Immature natural killer cell (primary cell): ENCODE data around the gene KXD1. TPM values are rescaled to one million over a fixed set of nuclear protein-coding genes. Genes with fewer than 3 reads are reported as not detected.

Experiments
- DNase-seq, 3 donors: peaks; one replicate each; pipeline ENCODE4 v3.0.0; 2022; ENCODE audit warnings: mixed read lengths in 1 of 3
- H3K27ac Mint-ChIP-seq, 6 donors: one replicate each; pipeline ENCODE4 v1.8.0; 2020; ENCODE audit warnings: mixed read lengths in 6 of 6, mild to moderate bottlenecking in 5 of 6, inconsistent platforms in 4 of 6, moderate library complexity in 3 of 6
- H3K27me3 Mint-ChIP-seq, 3 donors: one replicate each; pipeline ENCODE4 v1.8.0; 2020 to 2021; ENCODE audit warnings: low read depth in 3 of 3, mild to moderate bottlenecking in 3 of 3, mixed read lengths in 3 of 3, moderate library complexity in 3 of 3, inconsistent platforms in 1 of 3
- H3K36me3 Mint-ChIP-seq, 3 donors: one replicate each; pipeline ENCODE4 v1.8.0; 2020; ENCODE audit warnings: mixed read lengths in 3 of 3, inconsistent platforms in 2 of 3, mild to moderate bottlenecking in 2 of 3
- H3K4me1 Mint-ChIP-seq, 2 donors: one replicate each; pipeline ENCODE4 v1.8.0; 2020; ENCODE audit warnings: inconsistent platforms in 2 of 2, mild to moderate bottlenecking in 2 of 2, mixed read lengths in 2 of 2, moderate library complexity in 1 of 2
- H3K4me3 Mint-ChIP-seq, 5 donors: one replicate each; pipeline ENCODE4 v1.8.0; 2020; ENCODE audit warnings: mild to moderate bottlenecking in 5 of 5, mixed read lengths in 5 of 5, inconsistent platforms in 3 of 5, moderate library complexity in 3 of 5
- H3K9me3 Mint-ChIP-seq, 6 donors: one replicate each; pipeline ENCODE4 v1.8.0; 2020; ENCODE audit warnings: mild to moderate bottlenecking in 6 of 6, mixed read lengths in 6 of 6, inconsistent platforms in 4 of 6, moderate library complexity in 3 of 6
- polyA plus RNA-seq, 3 donors: library from polyadenylated mRNA; unstranded; fragments of 300-500 nt; fragmentation: Illumina TruSeq; gene quantifications; one replicate each; pipeline ENCODE4 v1.2.3, GENCODE V29; 2021

The KXD1 gene
- polyA plus RNA-seq, 3 donors from 2014 or later: 85.9 to 134 (median 93.0) TPM

- H3K9me3 Mint-ChIP-seq: no peaks in the 10 kb centered on the region
- H3K27ac Mint-ChIP-seq: no peak overlapping the region
- peaks cover 5 to 15% of the 10 kb centered on the region in 2 donors for H3K4me1 Mint-ChIP-seq
- peaks cover 17 to 34% (median 22%) of the 10 kb centered on the region in 3 donors for H3K27me3 Mint-ChIP-seq
- DNase-seq: no peak
- peak overlapping the region in 3 of 5 donors; percentile 25 to 56 (median 35) for H3K4me3 Mint-ChIP-seq
- no peaks in the 10 kb centered on the region for H3K36me3 Mint-ChIP-seq
Measured at GRCh38 chr19:18610556-18611326, 53.1 kb downstream of the KXD1 start.

GRCh38 chr19:18611327-18612050 lies 53.8 kb downstream of the KXD1 start:
- Mint-ChIP-seq H3K9me3 (no peaks in the 10 kb centered on the region), H3K4me3 (peak overlapping the region; percentile 25 to 73 (median 56)), H3K36me3 (no peaks in the 10 kb centered on the region), H3K4me1 (peaks cover 5 to 15% of the 10 kb centered on the region in 2 donors), H3K27me3 (peaks cover 17 to 41% (median 22%) of the 10 kb centered on the region in 3 donors), H3K27ac (no peak overlapping the region)
- DNase-seq: no peak

GRCh38 chr19:18612051-18612771 lies 54.5 kb downstream of the KXD1 start:
- Mint-ChIP-seq H3K9me3 (no peaks in the 10 kb centered on the region), H3K4me1 (peaks cover 5 to 15% of the 10 kb centered on the region in 2 donors), H3K4me3 (peak overlapping the region; percentile 40 to 77 (median 69)), H3K27ac (no peak overlapping the region), H3K36me3 (no peaks in the 10 kb centered on the region), H3K27me3 (peaks cover 17 to 43% (median 21%) of the 10 kb centered on the region in 3 donors)
- no peak for DNase-seq

- peak; percentile 34 to 40 (median 39) for DNase-seq
- H3K9me3 Mint-ChIP-seq: no peaks in the 10 kb centered on the region
- H3K4me3 Mint-ChIP-seq: peak within 1 kb of the TSS; percentile 40 to 77 (median 69)
- H3K27me3 Mint-ChIP-seq: peaks cover 21 to 41% (median 28%) of the 10 kb centered on the region in 3 donors
- peaks cover 5 to 15% of the 10 kb centered on the region in 2 donors for H3K4me1 Mint-ChIP-seq
- H3K36me3 Mint-ChIP-seq: no peaks in the 10 kb centered on the region
- H3K27ac Mint-ChIP-seq: peak within 1 kb of the TSS in 1 of 6 donors; percentile 35
Measured at GRCh38 chr19:18612772-18613588, 55.3 kb downstream of the KXD1 start, which contains the start of gene TMEM59L. TSS of gene TMEM59L (plus strand) at chr19:18612870. CDS start at chr19:18612959, 89 bp downstream.

- peak overlapping the region in 1 of 6 donors; percentile 35 for H3K27ac Mint-ChIP-seq
- no peak for DNase-seq
- H3K9me3 Mint-ChIP-seq: no peaks in the 10 kb centered on the region
- no peaks in the 10 kb centered on the region for H3K36me3 Mint-ChIP-seq
- H3K27me3 Mint-ChIP-seq: peaks cover 20 to 39% (median 26%) of the 10 kb centered on the region in 3 donors
- H3K4me1 Mint-ChIP-seq: peaks cover 5 to 15% of the 10 kb centered on the region in 2 donors
- H3K4me3 Mint-ChIP-seq: peak overlapping the region in 3 of 5 donors; percentile 30 to 64 (median 58)
Measured at GRCh38 chr19:18613589-18614234, 56.0 kb downstream of the KXD1 start.

GRCh38 chr19:18616023-18616422 lies 58.4 kb downstream of the KXD1 start:
- no peak for DNase-seq
- no peak overlapping the region for H3K4me3 Mint-ChIP-seq
- peaks cover 13 to 29% (median 20%) of the 10 kb centered on the region in 3 donors for H3K27me3 Mint-ChIP-seq
- H3K4me1 Mint-ChIP-seq: peaks cover 3 to 14% of the 10 kb centered on the region in 2 donors
- H3K9me3 Mint-ChIP-seq: no peaks in the 10 kb centered on the region
- no peak overlapping the region for H3K27ac Mint-ChIP-seq
- no peaks in the 10 kb centered on the region for H3K36me3 Mint-ChIP-seq

GRCh38 chr19:18617562-18617961 lies 59.9 kb downstream of the KXD1 start:
- Mint-ChIP-seq H3K4me1 (peaks cover 0 to 4% of the 10 kb centered on the region in 2 donors), H3K27me3 (peaks cover 11 to 23% (median 18%) of the 10 kb centered on the region in 3 donors), H3K27ac (no peak overlapping the region), H3K36me3 (no peaks in the 10 kb centered on the region), H3K9me3 (no peaks in the 10 kb centered on the region), H3K4me3 (no peak overlapping the region)
- no peak for DNase-seq

GRCh38 chr19:18618236-18618635 lies 60.6 kb downstream of the KXD1 start:
- Mint-ChIP-seq H3K36me3 (no peaks in the 10 kb centered on the region), H3K4me1 (peaks cover 0 to 2% of the 10 kb centered on the region in 2 donors), H3K27ac (no peak overlapping the region), H3K9me3 (no peaks in the 10 kb centered on the region), H3K27me3 (peaks cover 11 to 20% (median 18%) of the 10 kb centered on the region in 3 donors), H3K4me3 (no peak overlapping the region)
- no peak for DNase-seq

Other genes starting within 250 kb of the KXD1 start
- 100 to 1,000 TPM; 128 to 189 (median 178) TPM for gene LSM4, start 234.8 kb upstream of the KXD1 start, polyA plus RNA-seq
- 10 to 100 TPM in 2 of 3 donors, 1 to 10 TPM in 1; 8.2 to 20.6 (median 17.5) TPM for gene PGPEP1, start 217.3 kb upstream of the KXD1 start, polyA plus RNA-seq
- gene GDF15, start 171.7 kb upstream of the KXD1 start, polyA plus RNA-seq: not detected
- gene LRRC25, start 160.2 kb upstream of the KXD1 start, polyA plus RNA-seq: 10 to 100 TPM in 1 of 3 donors, 1 to 10 TPM in 2; 2.7 to 18.1 (median 7.7) TPM
- gene SSBP4, start 138.5 kb upstream of the KXD1 start, polyA plus RNA-seq: 100 to 1,000 TPM in 2 of 3 donors, 10 to 100 TPM in 1; 73.5 to 122 (median 107) TPM
- 10 to 100 TPM; 29.7 to 32.2 (median 31.2) TPM for gene ISYNA1, start 119.7 kb upstream of the KXD1 start, polyA plus RNA-seq
- 10 to 100 TPM in 2 of 3 donors, 1 to 10 TPM in 1; 9.1 to 21.1 (median 11.1) TPM for gene ELL, start 35.8 kb upstream of the KXD1 start, polyA plus RNA-seq
- 100 to 1,000 TPM in 1 of 3 donors, 10 to 100 TPM in 2; 85.7 to 137 (median 94.5) TPM for gene FKBP8, start 14.3 kb upstream of the KXD1 start, polyA plus RNA-seq
- gene UBA52, start 14.0 kb downstream of the KXD1 start, polyA plus RNA-seq: 1,000 to 10,000 TPM in 1 of 3 donors, 100 to 1,000 TPM in 2; 613 to 1,093 (median 997) TPM
- 100 to 1,000 TPM; 123 to 175 (median 146) TPM for gene REX1BD, start 30.9 kb downstream of the KXD1 start, polyA plus RNA-seq
- gene CRLF1, start 48.9 kb downstream of the KXD1 start, polyA plus RNA-seq: 1 to 10 TPM in 1 of 3 donors, under 1 TPM in 1, not detected in 1; 0.89 to 1.2 TPM
- gene TMEM59L, start 55.0 kb downstream of the KXD1 start, polyA plus RNA-seq: not detected
- 1 to 10 TPM; 1.6 to 4.8 (median 4.5) TPM for gene KLHL26, start 79.2 kb downstream of the KXD1 start, polyA plus RNA-seq
- gene CRTC1, start 125.8 kb downstream of the KXD1 start, polyA plus RNA-seq: 1 to 10 TPM in 1 of 3 donors, under 1 TPM in 2; 0.50 to 1.1 (median 0.85) TPM
- not detected for gene COMP, start 233.4 kb downstream of the KXD1 start, polyA plus RNA-seq